Activated CD4-positive, alpha-beta T cell treated with anti-CD3 and anti-CD28 coated beads for 24 hours (primary cell): ENCODE results near the gene TAF12.
"Not testable (repeated sequence)": the region's sequence is repeated elsewhere in the genome, so short reads cannot be mapped to it uniquely, and the experiment has no call there.

Source experiments
- DNase-seq, 2 donors: peaks; one replicate each; pipeline ENCODE4 v3.0.0-alpha.2; 2020; ENCODE audit warnings: low read depth in 2 of 2

The TAF12 gene

DNA sequence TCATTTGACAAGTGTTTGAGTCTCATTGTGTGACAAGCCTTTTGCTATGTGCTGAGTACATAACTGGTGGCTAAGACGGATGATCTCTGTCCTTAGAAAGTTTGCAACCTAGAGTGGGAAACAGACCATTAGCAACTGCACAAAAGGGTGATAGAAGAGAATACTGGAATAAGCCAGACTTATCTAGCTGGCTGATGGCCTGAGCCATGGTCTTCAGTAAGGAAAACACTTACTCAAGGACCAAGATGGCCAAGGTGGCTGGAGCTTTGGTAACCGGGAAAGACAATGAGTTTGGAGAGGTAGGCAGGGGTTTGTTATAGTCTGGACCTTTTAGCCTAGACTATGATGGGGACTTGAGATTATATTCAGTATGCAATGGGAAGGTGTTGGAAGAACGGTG is 1.6 kb upstream of the TAF12 start:
- DNase-seq = no peak

- no peak for DNase-seq
Measured at GRCh38 chr1:28642056-28642846, 616 bp downstream of the TAF12 start.

GRCh38 chr1:28640766-28641165 is 2.1 kb downstream of the TAF12 start:
- no peak for DNase-seq

- no peak for DNase-seq
Measured at GRCh38 chr1:28632560-28632959, 10.3 kb downstream of the TAF12 start.

GRCh38 chr1:28631713-28632112 is 11.2 kb downstream of the TAF12 start:
- DNase-seq = no peak

DNA sequence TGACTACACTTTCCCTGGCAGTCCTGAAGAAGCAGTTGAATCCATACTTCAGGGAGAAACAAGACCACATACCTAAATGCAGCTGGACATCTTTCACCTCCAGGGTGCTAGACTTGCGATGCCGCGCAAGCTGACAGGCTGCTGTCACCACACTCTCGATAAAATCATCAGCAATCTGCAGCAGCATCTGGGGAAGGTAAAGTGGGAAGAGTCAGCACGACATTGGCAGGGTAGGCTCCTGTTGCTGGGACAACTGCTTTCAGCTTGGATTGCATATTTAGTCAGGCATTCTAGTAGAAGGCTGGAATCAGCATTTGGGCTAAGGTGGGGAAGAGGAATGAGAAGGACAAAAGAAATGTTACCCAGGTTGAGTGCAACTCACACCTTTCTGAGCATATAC is 29.7 kb downstream of the TAF12 start:
- no peak for DNase-seq

GRCh38 chr1:28606771-28607170 is 36.1 kb downstream of the TAF12 start:
- no peak for DNase-seq

DNA sequence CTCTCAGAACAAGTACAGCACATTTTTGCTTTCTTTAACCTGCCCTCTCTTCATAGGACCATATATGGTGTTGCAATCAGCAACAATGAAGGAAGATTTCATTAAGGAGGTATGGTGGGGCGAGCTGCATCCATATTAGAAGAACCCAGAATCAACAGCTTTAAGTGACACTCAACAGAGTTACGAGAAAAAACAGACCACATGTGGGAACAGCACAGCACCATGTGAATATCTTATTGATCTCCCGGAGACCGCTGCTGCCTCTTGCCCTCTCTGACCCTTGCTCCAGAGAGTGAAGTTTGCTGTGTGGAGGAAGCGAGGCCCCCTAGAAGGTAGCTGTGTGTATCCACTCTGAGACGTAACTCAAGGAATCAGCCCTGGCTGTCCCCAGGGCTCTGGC is 37.9 kb downstream of the TAF12 start:
- no peak for DNase-seq

GRCh38 chr1:28604411-28604810 is 38.5 kb downstream of the TAF12 start:
- DNase-seq = no peak

- DNase-seq = no peak
Measured at GRCh38 chr1:28602536-28603439, 40.1 kb downstream of the TAF12 start.

GRCh38 chr1:28601696-28602095 is 41.2 kb downstream of the TAF12 start:
- no peak for DNase-seq

DNA sequence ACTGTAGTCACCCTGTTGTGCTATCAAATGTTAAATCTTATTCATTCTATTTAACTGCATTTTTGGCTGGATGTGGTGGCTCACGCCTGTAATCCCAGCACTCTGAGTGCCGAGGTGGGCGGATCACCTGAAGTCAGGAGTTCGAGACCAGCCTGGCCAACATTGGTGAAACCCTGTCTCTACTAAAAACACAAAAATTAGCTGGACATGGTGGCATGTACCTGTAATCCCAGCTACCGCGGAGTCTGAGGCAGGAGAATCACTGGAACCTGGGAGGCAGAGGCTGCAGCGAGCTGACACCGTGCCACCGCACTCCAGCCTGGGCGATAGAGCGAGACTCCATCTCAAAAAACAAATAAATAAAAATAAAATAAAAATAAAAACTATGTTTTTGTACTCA is 46.6 kb downstream of the TAF12 start:
- not testable (repeated sequence) for DNase-seq

DNA sequence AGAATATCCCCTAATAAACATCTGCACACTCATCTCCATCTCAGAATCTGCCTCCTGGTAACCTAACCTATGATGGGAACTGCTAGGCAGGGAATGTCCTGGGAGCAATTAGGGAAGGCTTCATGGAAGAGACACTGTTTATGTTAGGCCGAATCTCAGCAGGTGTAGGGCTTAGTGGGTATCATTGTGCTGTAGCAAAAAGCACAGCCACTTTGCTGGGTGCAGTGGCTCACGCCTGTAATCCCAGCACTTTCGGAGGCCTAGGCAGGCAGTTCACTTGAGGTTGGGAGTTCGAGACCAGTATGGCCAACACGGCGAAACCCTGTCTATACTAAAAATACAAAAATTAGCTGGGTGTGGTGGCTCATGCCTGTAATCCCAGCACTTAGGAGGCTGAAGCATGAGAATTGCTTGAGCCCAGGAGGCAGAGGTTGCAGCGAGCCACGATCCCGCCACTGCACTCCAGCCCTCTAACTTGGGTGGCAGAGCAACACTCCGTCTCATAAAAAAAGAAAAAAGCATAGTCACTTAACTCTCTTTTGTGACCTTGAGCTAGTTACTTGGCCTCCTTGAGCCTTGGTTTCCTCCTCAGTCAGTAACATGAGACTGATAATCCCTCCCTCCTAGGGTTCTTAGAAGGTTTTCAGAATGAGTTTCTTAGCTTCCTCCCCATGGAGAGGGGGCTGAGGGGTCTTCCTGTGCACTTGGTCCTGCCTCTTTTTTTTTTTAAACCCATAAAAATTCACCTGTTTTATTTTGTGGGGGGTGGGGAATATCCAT is 47.3 kb downstream of the TAF12 start:
- DNase-seq = no peak

DNA sequence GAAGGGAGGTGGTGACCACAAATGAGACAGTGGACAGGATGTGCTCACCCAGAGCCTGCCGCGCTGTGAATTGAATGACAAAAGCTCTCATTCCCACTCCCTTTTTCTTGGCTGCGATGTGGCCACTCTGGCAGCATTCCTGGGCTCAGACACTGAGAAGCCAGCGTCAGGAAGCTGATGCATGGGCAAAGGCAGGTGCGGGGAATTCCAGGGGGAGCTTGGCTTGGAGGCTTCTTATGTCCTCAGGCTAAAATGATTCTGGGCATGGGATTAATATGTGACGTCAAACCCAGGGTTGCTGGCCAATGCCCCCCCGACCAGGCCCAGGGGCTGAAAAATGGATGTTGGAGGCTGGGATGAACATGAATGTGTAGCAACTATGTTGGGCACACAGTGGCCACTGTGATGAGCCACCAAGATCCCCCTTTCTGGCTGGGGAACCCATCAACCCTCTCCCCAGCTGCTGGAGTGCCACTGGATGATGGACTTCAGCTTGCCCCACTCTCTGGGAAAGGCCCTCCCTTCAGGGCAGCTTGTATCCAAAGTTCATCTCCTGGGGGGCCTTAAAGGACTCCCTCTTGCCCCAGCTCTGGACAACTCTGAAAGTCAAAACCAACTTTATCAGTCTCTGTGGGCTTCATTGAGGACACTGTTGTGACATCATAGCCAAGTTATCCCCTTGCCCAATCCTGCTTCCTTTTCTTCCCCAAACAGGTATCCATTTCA is 48.0 kb downstream of the TAF12 start:
- DNase-seq = not testable (repeated sequence)

GRCh38 chr1:28593988-28594356 is 48.9 kb downstream of the TAF12 start:
- not testable (repeated sequence) for DNase-seq

DNA sequence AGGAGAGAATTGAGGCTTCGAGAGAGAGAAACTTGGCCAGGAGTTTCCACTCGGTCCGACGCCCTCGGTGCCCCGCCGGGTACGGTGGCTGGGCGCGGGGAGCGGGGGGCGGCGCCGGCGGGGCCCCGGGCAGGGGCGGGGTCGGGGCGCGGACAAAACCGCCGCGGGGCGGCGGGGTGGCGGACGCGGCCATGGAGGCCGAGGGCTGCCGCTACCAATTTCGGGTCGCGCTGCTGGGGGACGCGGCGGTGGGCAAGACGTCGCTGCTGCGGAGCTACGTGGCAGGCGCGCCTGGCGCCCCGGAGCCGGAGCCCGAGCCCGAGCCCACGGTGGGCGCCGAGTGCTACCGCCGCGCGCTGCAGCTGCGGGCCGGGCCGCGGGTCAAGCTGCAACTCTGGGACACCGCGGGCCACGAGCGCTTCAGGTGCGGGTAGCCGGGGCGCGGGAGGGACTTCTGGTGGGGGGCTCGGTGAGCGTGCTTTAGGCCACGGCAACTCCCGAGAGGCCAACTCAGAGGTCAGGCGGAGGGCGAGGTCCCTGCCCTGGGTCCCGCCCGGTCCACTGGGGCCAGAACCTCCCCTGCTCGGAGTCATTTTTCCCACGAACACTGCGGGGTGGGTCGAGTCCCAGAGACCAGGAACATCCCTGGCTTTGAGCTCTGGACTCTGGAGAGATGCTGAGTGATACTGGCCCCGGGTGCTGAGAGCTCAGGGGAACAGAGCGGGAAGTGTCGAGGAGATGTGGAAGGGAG is 50.4 kb downstream of the TAF12 start:
- no peak for DNase-seq

GRCh38 chr1:28591708-28592320 is 51.1 kb downstream of the TAF12 start, which contains the start of gene RAB42:
Gene RAB42 (plus strand): TSS chr1:28592265. CDS start chr1:28592512, 247 bp downstream.
- DNase-seq = no peak

DNA sequence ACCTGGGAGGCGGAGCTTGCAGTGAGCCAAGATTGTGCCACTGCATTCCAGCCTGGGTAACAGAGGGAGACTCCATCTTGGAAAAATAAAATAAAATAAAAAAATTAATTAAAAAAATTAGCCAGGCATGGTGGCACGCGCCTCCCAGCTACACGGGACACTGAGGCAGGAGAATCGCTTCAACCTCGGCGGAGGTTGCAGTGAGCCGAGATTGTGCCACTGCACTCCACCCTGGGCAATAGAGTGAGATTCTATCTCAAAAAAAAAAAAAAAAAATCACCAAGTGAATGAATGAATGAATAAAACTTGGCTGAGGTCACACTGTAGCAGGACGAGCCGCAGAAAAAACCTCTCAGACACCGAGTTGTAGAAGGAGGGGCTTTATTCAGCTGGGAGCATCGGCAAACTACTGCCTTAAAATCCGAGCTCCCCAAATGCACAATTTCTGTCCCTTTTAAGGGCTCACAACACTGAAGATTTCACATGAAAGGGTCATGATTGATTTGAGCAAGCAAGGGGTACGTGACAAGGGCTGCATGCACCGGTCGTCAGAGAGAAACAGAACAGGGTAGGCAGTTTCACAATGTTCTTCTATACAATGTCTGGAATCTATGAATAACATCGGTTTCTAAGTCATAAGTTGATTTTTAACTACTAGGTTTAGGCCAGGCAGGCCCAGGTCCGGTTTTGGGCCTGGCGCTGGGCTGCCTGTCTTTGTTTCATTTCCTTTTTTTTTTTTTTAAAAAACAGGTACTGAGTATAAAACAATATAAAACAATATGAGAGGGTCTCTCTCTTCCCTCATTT is 56.1 kb downstream of the TAF12 start:
- not testable (repeated sequence) for DNase-seq

GRCh38 chr1:28582248-28582615 is 60.6 kb downstream of the TAF12 start:
- DNase-seq = no peak
